GM12892 (cell line): ENCODE results near the gene DVL3.

ENCODE experiments used
- POLR2A ChIP-seq: IDR thresholded peaks from 2 replicates; pipeline ENCODE4 v1.6.1; 2011; ENCODE audit warnings: low read depth, low read length, control low read depth
- POLR2AphosphoS5 ChIP-seq: IDR thresholded peaks from 2 replicates; pipeline ENCODE4 v1.6.1; 2011; ENCODE audit warnings: low read depth, low read length, control low read depth
- TAF1 ChIP-seq: IDR thresholded peaks from 2 replicates; pipeline ENCODE4 v1.6.1; 2011; ENCODE audit warnings: low read depth, mild to moderate bottlenecking, control low read depth, low read length, borderline replicate concordance

- no peak for TF ChIP-seq POLR2A
- no peak for TF ChIP-seq POLR2AphosphoS5
- no peak for TF ChIP-seq TAF1
Observed at GRCh38 chr3:184196536-184196935, 41.4 kb downstream of the DVL3 start.
